Measurements from ENCODE around the gene SP140L. TPM values are rescaled to one million over a fixed set of nuclear protein-coding genes. Genes with fewer than 3 reads are reported as not detected.

The SP140L gene
- total RNA-seq, 2 donors from 2014 or later = 11.4 to 11.5 TPM

- DNase-seq (ENCODE audit: low spot score) = no peak
- no peak overlapping the region for H3K27ac ChIP-seq
- TF ChIP-seq, protein P1, sequence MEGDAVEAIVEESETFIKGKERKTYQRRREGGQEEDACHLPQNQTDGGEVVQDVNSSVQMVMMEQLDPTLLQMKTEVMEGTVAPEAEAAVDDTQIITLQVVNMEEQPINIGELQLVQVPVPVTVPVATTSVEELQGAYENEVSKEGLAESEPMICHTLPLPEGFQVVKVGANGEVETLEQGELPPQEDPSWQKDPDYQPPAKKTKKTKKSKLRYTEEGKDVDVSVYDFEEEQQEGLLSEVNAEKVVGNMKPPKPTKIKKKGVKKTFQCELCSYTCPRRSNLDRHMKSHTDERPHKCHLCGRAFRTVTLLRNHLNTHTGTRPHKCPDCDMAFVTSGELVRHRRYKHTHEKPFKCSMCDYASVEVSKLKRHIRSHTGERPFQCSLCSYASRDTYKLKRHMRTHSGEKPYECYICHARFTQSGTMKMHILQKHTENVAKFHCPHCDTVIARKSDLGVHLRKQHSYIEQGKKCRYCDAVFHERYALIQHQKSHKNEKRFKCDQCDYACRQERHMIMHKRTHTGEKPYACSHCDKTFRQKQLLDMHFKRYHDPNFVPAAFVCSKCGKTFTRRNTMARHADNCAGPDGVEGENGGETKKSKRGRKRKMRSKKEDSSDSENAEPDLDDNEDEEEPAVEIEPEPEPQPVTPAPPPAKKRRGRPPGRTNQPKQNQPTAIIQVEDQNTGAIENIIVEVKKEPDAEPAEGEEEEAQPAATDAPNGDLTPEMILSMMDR (IDR thresholded peaks at IDR 0.05) = no peak
- H3K27me3 ChIP-seq (replicated peaks; ENCODE audit: insufficient read depth) = no peaks in the 10 kb centered on the region
- ATAC-seq (ENCODE audit: insufficient number of reproducible peaks, low FRiP score, low read depth) = no peak
- peaks cover 22 to 44% of the 10 kb centered on the region in 2 donors for H3K4me1 ChIP-seq (ENCODE audit: control insufficient read depth in 1 of 2, low read depth in 2 of 2)
- H3K36me3 ChIP-seq = no peaks in the 10 kb centered on the region
- no peaks in the 10 kb centered on the region for H3K9me3 ChIP-seq
- H3K4me3 ChIP-seq = no peak overlapping the region
These were observed 87.3 kb downstream of the SP140L start for GRCh38 chr2:230414302-230414701.

GRCh38 chr2:230416061-230416721, 89.2 kb downstream of the SP140L start, which contains the start of gene SP100:
Gene SP100, plus strand, starts transcription at chr2:230416201. Its CDS starts 96 bp downstream, at chr2:230416297.
- ATAC-seq (ENCODE audit: insufficient number of reproducible peaks, low FRiP score, low read depth) (peak; percentile 66), DNase-seq (ENCODE audit: low spot score) (no peak)
- Histone ChIP-seq H3K9me3 (no peaks in the 10 kb centered on the region), H3K4me1 (ENCODE audit: control insufficient read depth in 1 of 2, low read depth in 2 of 2) (peaks cover 36 to 49% of the 10 kb centered on the region in 2 donors), H3K36me3 (no peaks in the 10 kb centered on the region), H3K27me3 (replicated peaks; ENCODE audit: insufficient read depth) (no peaks in the 10 kb centered on the region), H3K4me3 (peak within 1 kb of the TSS; percentile 78), H3K27ac (peak within 1 kb of the TSS; percentile 89 to 92)
- TF ChIP-seq, protein P1 (IDR thresholded peaks at IDR 0.05) = no peak

- Histone ChIP-seq H3K4me3 (peak overlapping the region; percentile 78), H3K27ac (peak overlapping the region in 1 of 2 donors; percentile 92), H3K9me3 (no peaks in the 10 kb centered on the region), H3K27me3 (replicated peaks; ENCODE audit: insufficient read depth) (no peaks in the 10 kb centered on the region), H3K36me3 (no peaks in the 10 kb centered on the region), H3K4me1 (ENCODE audit: control insufficient read depth in 1 of 2, low read depth in 2 of 2) (peaks cover 40 to 55% of the 10 kb centered on the region in 2 donors)
- no peak for DNase-seq (ENCODE audit: low spot score)
- no peak for ATAC-seq (ENCODE audit: insufficient number of reproducible peaks, low FRiP score, low read depth)
- TF ChIP-seq, protein P1 (IDR thresholded peaks at IDR 0.05) = no peak
These were observed 90.4 kb downstream of the SP140L start for GRCh38 chr2:230417436-230417835.

DNA sequence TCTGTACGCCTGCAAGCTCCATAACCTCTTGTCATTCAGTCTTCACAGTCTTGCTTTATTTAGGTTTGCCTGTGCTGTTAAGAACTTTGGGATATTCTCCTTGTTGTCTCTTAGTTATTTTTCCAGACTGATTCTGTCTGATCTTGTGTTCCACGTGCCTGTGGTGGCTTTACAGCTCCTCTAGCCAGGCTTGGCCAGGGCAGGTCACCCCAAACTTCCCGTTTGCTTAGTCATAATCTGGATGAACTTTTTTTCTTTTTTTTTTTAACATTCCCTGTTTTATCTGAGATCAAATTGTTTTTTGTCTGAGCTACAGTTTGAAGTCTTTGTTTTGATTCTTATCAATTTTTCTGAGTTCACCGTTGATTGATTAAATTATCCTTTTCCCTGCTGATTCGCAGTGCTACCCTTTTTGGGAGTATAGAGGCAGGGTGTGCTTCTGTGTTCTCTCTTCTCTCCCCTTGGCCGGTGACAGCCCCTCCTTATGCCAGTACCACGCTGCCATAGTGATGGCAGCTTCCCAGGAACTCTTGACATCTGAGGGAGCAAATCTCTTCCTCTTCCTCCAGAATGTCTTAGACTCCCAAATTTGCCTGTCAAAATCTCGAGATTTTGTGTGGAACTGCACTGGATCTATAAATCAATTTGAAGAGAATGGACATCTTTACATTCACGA, 91.5 kb downstream of the SP140L start:
- Histone ChIP-seq H3K27ac (no peak overlapping the region), H3K9me3 (no peaks in the 10 kb centered on the region), H3K36me3 (no peaks in the 10 kb centered on the region), H3K27me3 (replicated peaks; ENCODE audit: insufficient read depth) (no peaks in the 10 kb centered on the region), H3K4me3 (peak overlapping the region; percentile 78), H3K4me1 (ENCODE audit: control insufficient read depth in 1 of 2, low read depth in 2 of 2) (peaks cover 49 to 61% of the 10 kb centered on the region in 2 donors)
- no peak for ATAC-seq (ENCODE audit: insufficient number of reproducible peaks, low FRiP score, low read depth)
- TF ChIP-seq, protein P1 (IDR thresholded peaks at IDR 0.05) = no peak
- DNase-seq (ENCODE audit: low spot score) = no peak

GRCh38 chr2:230419181-230419580, 92.2 kb downstream of the SP140L start:
- Histone ChIP-seq H3K4me3 (peak overlapping the region; percentile 78), H3K36me3 (no peaks in the 10 kb centered on the region), H3K27ac (no peak overlapping the region)

More at GRCh38 chr2:230419181-230419580, 92.2 kb downstream of the SP140L start:
- Histone ChIP-seq H3K9me3 (no peaks in the 10 kb centered on the region), H3K4me1 (ENCODE audit: control insufficient read depth in 1 of 2, low read depth in 2 of 2) (peaks cover 56 to 68% of the 10 kb centered on the region in 2 donors), H3K27me3 (replicated peaks; ENCODE audit: insufficient read depth) (no peaks in the 10 kb centered on the region)
- DNase-seq (ENCODE audit: low spot score) = no peak
- TF ChIP-seq, protein P1 (IDR thresholded peaks at IDR 0.05) = no peak
- ATAC-seq (ENCODE audit: insufficient number of reproducible peaks, low FRiP score, low read depth) = no peak

Data from thoracic aorta (tissue), 2 donors.